BLaER1 (cell line): ENCODE data around the gene TUBG2.
A peak's percentile ranks its signal among the peaks of the same experiment; 100 is the strongest.
"Not testable (repeated sequence)": the region's sequence is repeated elsewhere in the genome, so short reads cannot be mapped to it uniquely, and the experiment has no call there.

Experiments used
- H3K27ac ChIP-seq: shearing (Covaris generic); formaldehyde crosslinking; 2 replicates; pipeline ENCODE4 v1.8.1; 2022
- H3K27me3 ChIP-seq: shearing (Covaris generic); formaldehyde crosslinking; 2 replicates; pipeline ENCODE4 v1.8.1; 2022
- H3K36me3 ChIP-seq: shearing (Covaris generic); formaldehyde crosslinking; 2 replicates; pipeline ENCODE4 v1.8.1; 2022
- H3K4me1 ChIP-seq: shearing (Covaris generic); formaldehyde crosslinking; 2 replicates; pipeline ENCODE4 v1.8.1; 2022
- H3K4me2 ChIP-seq: shearing (Covaris generic); formaldehyde crosslinking; 2 replicates; pipeline ENCODE4 v1.8.1; 2022
- H3K4me3 ChIP-seq: shearing (Covaris generic); formaldehyde crosslinking; 2 replicates; pipeline ENCODE4 v1.8.1; 2022
- H3K9ac ChIP-seq: shearing (Covaris generic); formaldehyde crosslinking; 2 replicates; pipeline ENCODE4 v1.8.1; 2022
- H3K9me3 ChIP-seq: shearing (Covaris generic); formaldehyde crosslinking; 2 replicates; pipeline ENCODE4 v1.8.1; 2022
- H4K20me1 ChIP-seq: shearing (Covaris generic); formaldehyde crosslinking; 2 replicates; pipeline ENCODE4 v1.8.1; 2022
- Cebpa-rat ChIP-seq: shearing (Covaris generic); IDR thresholded peaks from 2 replicates; pipeline ENCODE4 v1.8.1; 2022

Gene TUBG2

GRCh38 chr17:42623732-42624596, 35.1 kb upstream of the TUBG2 start:
- Histone ChIP-seq H3K4me3 (no peak overlapping the region), H3K27ac (no peak overlapping the region)
- TF ChIP-seq Cebpa-rat = no peak

GRCh38 chr17:42627032-42627764, 31.9 kb upstream of the TUBG2 start:
- not testable (repeated sequence) for H3K4me3 ChIP-seq, H4K20me1 ChIP-seq, H3K4me1 ChIP-seq, H3K36me3 ChIP-seq, H3K9me3 ChIP-seq, H3K4me2 ChIP-seq, H3K27ac ChIP-seq, H3K27me3 ChIP-seq, H3K9ac ChIP-seq

More at GRCh38 chr17:42623732-42624596, 35.1 kb upstream of the TUBG2 start:
- H4K20me1 ChIP-seq = no peaks in the 10 kb centered on the region
- no peak overlapping the region for H3K9ac ChIP-seq
- H3K4me2 ChIP-seq = no peak overlapping the region
- H3K4me1 ChIP-seq = peaks cover 21% of the 10 kb centered on the region
- H3K9me3 ChIP-seq = no peaks in the 10 kb centered on the region
- no peaks in the 10 kb centered on the region for H3K36me3 ChIP-seq
- H3K27me3 ChIP-seq = no peaks in the 10 kb centered on the region

- no peaks in the 10 kb centered on the region for H4K20me1 ChIP-seq
- no peak overlapping the region for H3K27ac ChIP-seq
- no peak overlapping the region for H3K4me3 ChIP-seq
- no peak overlapping the region for H3K9ac ChIP-seq
- H3K9me3 ChIP-seq = no peaks in the 10 kb centered on the region
- no peak for TF ChIP-seq Cebpa-rat
- no peaks in the 10 kb centered on the region for H3K36me3 ChIP-seq
- H3K4me1 ChIP-seq = no peaks in the 10 kb centered on the region
- H3K27me3 ChIP-seq = no peaks in the 10 kb centered on the region
- H3K4me2 ChIP-seq = no peak overlapping the region
Measured at GRCh38 chr17:42629411-42630009, 29.6 kb upstream of the TUBG2 start.

- Histone ChIP-seq H3K4me2 (no peak overlapping the region), H3K36me3 (no peaks in the 10 kb centered on the region), H3K4me1 (no peaks in the 10 kb centered on the region), H3K9me3 (no peaks in the 10 kb centered on the region), H3K4me3 (no peak overlapping the region), H3K9ac (no peak overlapping the region), H3K27me3 (no peaks in the 10 kb centered on the region), H3K27ac (no peak overlapping the region), H4K20me1 (no peaks in the 10 kb centered on the region)
- TF ChIP-seq Cebpa-rat = no peak
Measured at GRCh38 chr17:42632949-42633444, 26.1 kb upstream of the TUBG2 start.

- no peak overlapping the region for H3K27ac ChIP-seq
- H3K9ac ChIP-seq = no peak overlapping the region
- no peaks in the 10 kb centered on the region for H3K36me3 ChIP-seq
- H3K4me1 ChIP-seq = peaks cover 24% of the 10 kb centered on the region
- no peak overlapping the region for H3K4me3 ChIP-seq
- no peaks in the 10 kb centered on the region for H3K27me3 ChIP-seq
- no peak overlapping the region for H3K4me2 ChIP-seq
- H4K20me1 ChIP-seq = no peaks in the 10 kb centered on the region
- no peak for TF ChIP-seq Cebpa-rat
- no peaks in the 10 kb centered on the region for H3K9me3 ChIP-seq
Measured at GRCh38 chr17:42639525-42640113, 19.5 kb upstream of the TUBG2 start.

GRCh38 chr17:42640121-42640520, 19.0 kb upstream of the TUBG2 start:
- Histone ChIP-seq H3K27ac (no peak overlapping the region), H3K27me3 (no peaks in the 10 kb centered on the region), H3K4me3 (no peak overlapping the region), H3K36me3 (no peaks in the 10 kb centered on the region), H4K20me1 (no peaks in the 10 kb centered on the region), H3K9ac (no peak overlapping the region), H3K4me2 (no peak overlapping the region), H3K4me1 (peaks cover 24% of the 10 kb centered on the region), H3K9me3 (no peaks in the 10 kb centered on the region)
- no peak for TF ChIP-seq Cebpa-rat

GRCh38 chr17:42642336-42642735, 16.7 kb upstream of the TUBG2 start:
- H3K27ac ChIP-seq = no peak overlapping the region
- TF ChIP-seq Cebpa-rat = no peak
- H3K9me3 ChIP-seq = no peaks in the 10 kb centered on the region
- H3K4me1 ChIP-seq = peaks cover 39% of the 10 kb centered on the region
- no peak overlapping the region for H3K4me3 ChIP-seq
- no peaks in the 10 kb centered on the region for H3K36me3 ChIP-seq
- H3K9ac ChIP-seq = 0 out of 2 replicates have a peak overlapping the region, but pooled peaks have one; percentile 43
- H3K4me2 ChIP-seq = peak overlapping the region; percentile 69
- H4K20me1 ChIP-seq = no peaks in the 10 kb centered on the region
- H3K27me3 ChIP-seq = no peaks in the 10 kb centered on the region

GRCh38 chr17:42647778-42648177, 11.3 kb upstream of the TUBG2 start:
- Histone ChIP-seq H4K20me1 (no peaks in the 10 kb centered on the region; the same call in 1 of the 2 replicates), H3K27me3 (no peaks in the 10 kb centered on the region), H3K9ac (no peak overlapping the region), H3K27ac (no peak overlapping the region), H3K4me3 (no peak overlapping the region), H3K9me3 (no peaks in the 10 kb centered on the region), H3K4me1 (peaks cover 40% of the 10 kb centered on the region), H3K36me3 (no peaks in the 10 kb centered on the region), H3K4me2 (peak overlapping the region; percentile 72)
- no peak for TF ChIP-seq Cebpa-rat

- H3K27me3 ChIP-seq = no peaks in the 10 kb centered on the region
- H3K4me1 ChIP-seq = peaks cover 32% of the 10 kb centered on the region
- no peaks in the 10 kb centered on the region for H3K36me3 ChIP-seq
- no peak overlapping the region for H3K4me2 ChIP-seq
- no peaks in the 10 kb centered on the region; the same call in 1 of the 2 replicates for H4K20me1 ChIP-seq
- no peak for TF ChIP-seq Cebpa-rat
- no peak overlapping the region for H3K27ac ChIP-seq
- H3K9ac ChIP-seq = no peak overlapping the region
- H3K9me3 ChIP-seq = no peaks in the 10 kb centered on the region
- no peak overlapping the region for H3K4me3 ChIP-seq
Measured at GRCh38 chr17:42651392-42651791, 7.7 kb upstream of the TUBG2 start.
